Cardiac muscle cell (in vitro differentiated cells and primary cell): ENCODE data around the gene HSD17B1. TPM values are rescaled to one million over a fixed set of nuclear protein-coding genes. Genes with fewer than 3 reads are reported as not detected.

Source experiments
- DNase-seq, 2 donors: peaks; one replicate each; pipeline versions ENCODE4 v3.0.0 to v3.0.0-alpha.2; 2010 to 2017; ENCODE audit warnings: low read depth in 1 of 2, low spot score in 1 of 2
- H3K27ac ChIP-seq: fragments of 200-600 bp; sonication (generic); 2 replicates; pipeline ENCODE4 v1.5.1; 2016
- H3K27me3 ChIP-seq: fragments of 200-600 bp; sonication (generic); 2 replicates; pipeline ENCODE4 v1.6.0; 2016; ENCODE audit warnings: control low read depth
- H3K36me3 ChIP-seq: fragments of 200-600 bp; sonication (generic); 2 replicates; pipeline ENCODE4 v1.5.1; 2016; ENCODE audit warnings: control low read depth
- H3K4me1 ChIP-seq: fragments of 200-600 bp; sonication (generic); 2 replicates; pipeline ENCODE4 v1.8.1; 2017; ENCODE audit warnings: low read depth, mild to moderate bottlenecking, mixed run types
- H3K4me3 ChIP-seq: fragments of 200-600 bp; sonication (generic); 2 replicates; pipeline ENCODE4 v1.5.1; 2016; ENCODE audit warnings: mild to moderate bottlenecking
- H3K9me3 ChIP-seq: fragments of 200-600 bp; sonication (generic); 2 replicates; pipeline ENCODE4 v1.5.1; 2017; ENCODE audit warnings: low read depth, mild to moderate bottlenecking, control low read depth
- CTCF ChIP-seq: IDR thresholded peaks from 2 replicates; pipeline ENCODE4 v1.5.1; 2012; ENCODE audit warnings: low read depth, mild to moderate bottlenecking, low read length
- polyA plus RNA-seq: library from polyadenylated mRNA; unstranded; fragments of >200 nt; fragmentation: Nextera tagmentation; extraction: Ambion mirVana; gene quantifications from 2 replicates; pipeline ENCODE4 v1.2.1, GENCODE V29; 2016
- total RNA-seq: library from RNA; depleted of rRNA; stranded (reverse); fragments of >200 nt; gene quantifications from 2 replicates; pipeline ENCODE4 v1.2.3, GENCODE V29; 2016

The HSD17B1 gene
- total and polyA plus RNA-seq, 2 experiments from 2014 or later = 3.0 to 6.0 TPM

- no peaks in the 10 kb centered on the region for H3K9me3 ChIP-seq
- H3K4me3 ChIP-seq = peak overlapping the region; percentile 41
- no peaks in the 10 kb centered on the region for H3K36me3 ChIP-seq
- H3K27ac ChIP-seq = peak overlapping the region; percentile 34
- H3K27me3 ChIP-seq = no peaks in the 10 kb centered on the region
- no peak for TF ChIP-seq CTCF
- DNase-seq = no peak
- H3K4me1 ChIP-seq = peaks cover 2% of the 10 kb centered on the region
Observed at GRCh38 chr17:42535155-42536047, 17.3 kb upstream of the HSD17B1 start.

GRCh38 chr17:42536048-42536371, 16.7 kb upstream of the HSD17B1 start, which contains the start of gene NAGLU:
Gene NAGLU (plus strand): TSS chr17:42536241. CDS start chr17:42536273, 32 bp downstream.
- Histone ChIP-seq H3K27me3 (no peaks in the 10 kb centered on the region), H3K4me1 (peaks cover 2% of the 10 kb centered on the region), H3K4me3 (peak within 1 kb of the TSS; percentile 41), H3K9me3 (no peaks in the 10 kb centered on the region), H3K27ac (peak within 1 kb of the TSS; percentile 34), H3K36me3 (no peaks in the 10 kb centered on the region)
- DNase-seq = peak; percentile 92
- TF ChIP-seq CTCF = no peak

- H3K9me3 ChIP-seq = no peaks in the 10 kb centered on the region
- H3K36me3 ChIP-seq = no peaks in the 10 kb centered on the region
- peaks cover 2% of the 10 kb centered on the region for H3K4me1 ChIP-seq
- no peaks in the 10 kb centered on the region for H3K27me3 ChIP-seq
- no peak for TF ChIP-seq CTCF
- peak; percentile 87 to 92 for DNase-seq
- H3K4me3 ChIP-seq = peak overlapping the region; percentile 41
- peak overlapping the region; percentile 34 for H3K27ac ChIP-seq
Observed at GRCh38 chr17:42536372-42537155, 16.2 kb upstream of the HSD17B1 start.

- H3K4me3 ChIP-seq = peak overlapping the region; percentile 41
- no peak for DNase-seq
- TF ChIP-seq CTCF = no peak
- no peaks in the 10 kb centered on the region for H3K9me3 ChIP-seq
- H3K36me3 ChIP-seq = no peaks in the 10 kb centered on the region
- no peak overlapping the region for H3K27ac ChIP-seq
- no peaks in the 10 kb centered on the region for H3K27me3 ChIP-seq
- peaks cover 2% of the 10 kb centered on the region for H3K4me1 ChIP-seq
Observed at GRCh38 chr17:42537156-42537805, 15.4 kb upstream of the HSD17B1 start.

GRCh38 chr17:42537826-42538451, 14.8 kb upstream of the HSD17B1 start:
- no peak for TF ChIP-seq CTCF
- H3K36me3 ChIP-seq = no peaks in the 10 kb centered on the region
- DNase-seq = no peak

More at GRCh38 chr17:42537826-42538451, 14.8 kb upstream of the HSD17B1 start:
- no peak overlapping the region for H3K4me3 ChIP-seq
- no peaks in the 10 kb centered on the region for H3K27me3 ChIP-seq
- no peaks in the 10 kb centered on the region for H3K9me3 ChIP-seq
- H3K27ac ChIP-seq = no peak overlapping the region
- peaks cover 2% of the 10 kb centered on the region for H3K4me1 ChIP-seq
